Neural progenitor cell (in vitro differentiated cells): ENCODE data around the gene SLC46A2. TPM values are rescaled to one million over a fixed set of nuclear protein-coding genes. Genes with fewer than 3 reads are reported as not detected.
A peak's percentile ranks its signal among the peaks of the same experiment; 100 is the strongest.

Source experiments
- DNase-seq: peaks from one replicate; pipeline ENCODE4 v3.0.0-alpha.2; 2016; ENCODE audit warnings: low spot score
- H2AFZ ChIP-seq: fragments of 200-600 bp; sonication (generic); replicated peaks from 2 replicates; pipeline ENCODE4 v1.6.1; 2016; ENCODE audit warnings: antibody characterized with exemption
- H3F3A ChIP-seq: fragments of 200-600 bp; sonication (generic); 2 replicates; pipeline ENCODE4 v1.6.1; 2016; ENCODE audit warnings: antibody characterized with exemption, low read depth
- H3K27ac ChIP-seq: fragments of 200-600 bp; sonication (generic); 2 replicates; pipeline ENCODE4 v1.5.1; 2016; ENCODE audit warnings: mild to moderate bottlenecking
- H3K27me3 ChIP-seq: fragments of 200-600 bp; sonication (generic); 2 replicates; pipeline ENCODE4 v1.6.1; 2016; ENCODE audit warnings: mild to moderate bottlenecking, moderate library complexity
- H3K36me3 ChIP-seq: fragments of 200-600 bp; sonication (generic); 2 replicates; pipeline ENCODE4 v1.5.1; 2016
- H3K4me1 ChIP-seq: fragments of 200-600 bp; sonication (generic); 2 replicates; pipeline ENCODE4 v1.6.1; 2016; ENCODE audit warnings: mixed run types
- H3K4me2 ChIP-seq: fragments of 200-600 bp; sonication (generic); 2 replicates; pipeline ENCODE4 v1.6.1; 2016
- H3K4me3 ChIP-seq: fragments of 200-600 bp; sonication (generic); 2 replicates; pipeline ENCODE4 v1.5.1; 2016
- H3K79me2 ChIP-seq: fragments of 200-600 bp; sonication (generic); 2 replicates; pipeline ENCODE4 v1.6.1; 2016; ENCODE audit warnings: low read depth
- H3K9ac ChIP-seq: fragments of 200-600 bp; sonication (generic); 2 replicates; pipeline ENCODE4 v1.6.1; 2016
- H3K9me3 ChIP-seq: fragments of 200-600 bp; sonication (generic); 2 replicates; pipeline ENCODE4 v1.5.1; 2016; ENCODE audit warnings: low read depth
- H4K20me1 ChIP-seq: fragments of 200-600 bp; sonication (generic); 2 replicates; pipeline ENCODE4 v1.6.1; 2016; ENCODE audit warnings: low read depth
- H3K27ac Mint-ChIP-seq: 3 replicates; pipeline ENCODE4 v1.8.0; 2021; ENCODE audit warnings: mixed read lengths
- H3K27me3 Mint-ChIP-seq: 2 replicates; pipeline ENCODE4 v1.8.0; 2022; ENCODE audit warnings: low read depth, mild to moderate bottlenecking, inconsistent platforms, moderate library complexity, mixed read lengths; ENCODE audit not compliant: insufficient read depth
- H3K36me3 Mint-ChIP-seq: 3 replicates; pipeline ENCODE4 v1.8.0; 2021; ENCODE audit warnings: mixed read lengths
- H3K4me1 Mint-ChIP-seq: 3 replicates; pipeline ENCODE4 v1.8.0; 2021; ENCODE audit warnings: mixed read lengths
- H3K4me3 Mint-ChIP-seq: 3 replicates; pipeline ENCODE4 v1.8.0; 2021; ENCODE audit warnings: mild to moderate bottlenecking, moderate library complexity, mixed read lengths
- H3K9me3 Mint-ChIP-seq: 3 replicates; pipeline ENCODE4 v1.8.0; 2020; ENCODE audit warnings: mixed read lengths
- CTCF ChIP-seq: fragments of 200-600 bp; sonication (generic); IDR thresholded peaks from 2 replicates; pipeline ENCODE4 v1.5.1; 2017; ENCODE audit warnings: antibody characterized with exemption, mild to moderate bottlenecking
- EZH2 ChIP-seq: fragments of 200-600 bp; sonication (generic); IDR thresholded peaks from 2 replicates; pipeline ENCODE4 v1.6.1; 2017; ENCODE audit warnings: antibody characterized with exemption, mild to moderate bottlenecking, moderate library complexity
- EZH2phosphoT487 ChIP-seq: fragments of 200-600 bp; sonication (generic); IDR thresholded peaks from 2 replicates; pipeline ENCODE4 v1.6.1; 2017; ENCODE audit warnings: antibody characterized with exemption
- total RNA-seq: library from RNA; depleted of rRNA; stranded (reverse); fragments of >200 nt; gene quantifications from 2 replicates; pipeline ENCODE4 v1.2.3, GENCODE V29; 2015; ENCODE audit warnings: low replicate concordance

SLC46A2 gene, protein sequence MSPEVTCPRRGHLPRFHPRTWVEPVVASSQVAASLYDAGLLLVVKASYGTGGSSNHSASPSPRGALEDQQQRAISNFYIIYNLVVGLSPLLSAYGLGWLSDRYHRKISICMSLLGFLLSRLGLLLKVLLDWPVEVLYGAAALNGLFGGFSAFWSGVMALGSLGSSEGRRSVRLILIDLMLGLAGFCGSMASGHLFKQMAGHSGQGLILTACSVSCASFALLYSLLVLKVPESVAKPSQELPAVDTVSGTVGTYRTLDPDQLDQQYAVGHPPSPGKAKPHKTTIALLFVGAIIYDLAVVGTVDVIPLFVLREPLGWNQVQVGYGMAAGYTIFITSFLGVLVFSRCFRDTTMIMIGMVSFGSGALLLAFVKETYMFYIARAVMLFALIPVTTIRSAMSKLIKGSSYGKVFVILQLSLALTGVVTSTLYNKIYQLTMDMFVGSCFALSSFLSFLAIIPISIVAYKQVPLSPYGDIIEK
- total RNA-seq: not detected in 2 replicates

- Histone ChIP-seq H4K20me1 (no peaks in the 10 kb centered on the region), H3K9me3 (no peaks in the 10 kb centered on the region), H3K4me1 (peaks cover 4% of the 10 kb centered on the region), H3K79me2 (no peaks in the 10 kb centered on the region), H3K4me3 (peak within 1 kb of the TSS; percentile 49), H3K4me2 (peak within 1 kb of the TSS; percentile 96), H3K36me3 (no peaks in the 10 kb centered on the region), H3K9ac (no peak within 1 kb of the TSS), H2AFZ (peak within 1 kb of the TSS; percentile 93), H3K27ac (no peak within 1 kb of the TSS), H3F3A (no peaks in the 10 kb centered on the region), H3K27me3 (peaks cover 52% of the 10 kb centered on the region)
- peaks cover 2% of the 10 kb centered on the region for H3K4me1 Mint-ChIP-seq
- H3K4me3 Mint-ChIP-seq: peak within 1 kb of the TSS; percentile 46
- no peaks in the 10 kb centered on the region for H3K36me3 Mint-ChIP-seq
- DNase-seq: peak; percentile 70
- TF ChIP-seq EZH2: peak; percentile 59
- TF ChIP-seq CTCF: no peak
- peak; percentile 18 for TF ChIP-seq EZH2phosphoT487
- H3K9me3 Mint-ChIP-seq: peaks cover 1% of the 10 kb centered on the region
- H3K27me3 Mint-ChIP-seq: peaks cover 11% of the 10 kb centered on the region
- H3K27ac Mint-ChIP-seq: no peak within 1 kb of the TSS
Measured at GRCh38 chr9:112890106-112891081, at the start of gene SLC46A2. SLC46A2 (minus strand) TSS chr9:112890876; CDS start chr9:112890681, 195 bp downstream.

DNA sequence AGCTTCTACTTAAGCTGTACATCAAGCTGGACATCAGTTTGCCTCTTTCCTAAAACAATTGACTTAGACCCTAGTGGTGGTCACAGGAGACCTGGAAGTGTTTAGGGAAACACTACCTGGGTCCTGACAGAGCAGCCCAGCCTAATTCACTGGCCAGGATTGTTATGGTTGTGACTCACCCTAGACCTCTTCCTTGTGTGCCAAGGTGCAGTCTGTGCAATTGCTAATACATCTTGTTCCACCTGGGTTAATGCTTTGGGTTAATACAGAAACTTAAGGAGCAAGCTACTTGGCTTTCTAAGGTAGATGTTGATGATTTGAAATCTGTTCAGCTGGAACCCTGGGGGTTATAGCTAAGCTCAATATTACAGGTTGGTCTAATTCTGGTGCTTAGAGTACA lies 48.7 kb upstream of the SLC46A2 start:
- H3K27me3 Mint-ChIP-seq: peaks cover 2% of the 10 kb centered on the region
- no peak for DNase-seq
- no peaks in the 10 kb centered on the region for H3K79me2 ChIP-seq
- no peak overlapping the region for H3K4me3 Mint-ChIP-seq
- H3K4me2 ChIP-seq: no peak overlapping the region
- no peaks in the 10 kb centered on the region for H3K4me1 Mint-ChIP-seq
- peaks cover under 1% of the 10 kb centered on the region for H3K9me3 Mint-ChIP-seq
- no peak overlapping the region for H3K4me3 ChIP-seq
- TF ChIP-seq EZH2phosphoT487 (no peak), EZH2 (no peak), CTCF (no peak)
- no peak overlapping the region for H3K27ac ChIP-seq
- H2AFZ ChIP-seq: no peak overlapping the region
- no peaks in the 10 kb centered on the region for H3K4me1 ChIP-seq
- no peaks in the 10 kb centered on the region for H3F3A ChIP-seq
- no peak overlapping the region for H3K9ac ChIP-seq
- H3K36me3 ChIP-seq: no peaks in the 10 kb centered on the region
- no peaks in the 10 kb centered on the region for H3K9me3 ChIP-seq
- no peak overlapping the region for H3K27ac Mint-ChIP-seq
- no peaks in the 10 kb centered on the region for H3K36me3 Mint-ChIP-seq
- peaks cover 69% of the 10 kb centered on the region for H3K27me3 ChIP-seq
- H4K20me1 ChIP-seq: no peaks in the 10 kb centered on the region

DNA sequence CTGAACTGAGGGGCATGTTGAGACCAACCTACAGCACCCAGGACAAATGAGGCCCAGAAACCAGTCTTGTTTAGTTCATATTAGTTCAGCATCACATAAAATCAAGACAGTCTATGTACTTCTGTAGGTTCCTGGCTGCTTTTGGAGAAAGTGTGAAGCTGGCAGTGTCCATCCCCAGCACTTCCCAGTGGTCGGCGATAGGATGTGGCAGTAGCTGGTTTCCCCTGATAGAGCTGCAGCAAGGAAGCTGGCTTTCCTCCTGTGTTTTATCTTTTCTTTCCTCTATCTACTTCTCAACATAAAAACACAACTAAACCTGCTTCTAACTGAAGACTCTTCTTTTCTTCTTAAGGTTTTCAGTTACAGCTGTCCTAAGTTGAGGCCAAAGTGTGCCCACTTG lies 43.0 kb upstream of the SLC46A2 start:
- no peak overlapping the region for H3K9ac ChIP-seq
- H3K4me3 ChIP-seq: no peak overlapping the region
- H4K20me1 ChIP-seq: no peaks in the 10 kb centered on the region
- H3K4me3 Mint-ChIP-seq: no peak overlapping the region
- no peak overlapping the region for H3K27ac Mint-ChIP-seq
- H3K27me3 Mint-ChIP-seq: peaks cover 4% of the 10 kb centered on the region
- no peaks in the 10 kb centered on the region for H3K9me3 ChIP-seq
- H3K79me2 ChIP-seq: no peaks in the 10 kb centered on the region
- H3K4me1 ChIP-seq: peaks cover 6% of the 10 kb centered on the region
- H3K27ac ChIP-seq: no peak overlapping the region
- peak overlapping the region; percentile 69 for H2AFZ ChIP-seq
- peaks cover 45% of the 10 kb centered on the region for H3K27me3 ChIP-seq
- H3K4me1 Mint-ChIP-seq: no peaks in the 10 kb centered on the region
- TF ChIP-seq CTCF (no peak), EZH2 (no peak), EZH2phosphoT487 (no peak)
- peak overlapping the region; percentile 7 for H3K4me2 ChIP-seq
- no peak for DNase-seq
- no peaks in the 10 kb centered on the region for H3K36me3 Mint-ChIP-seq
- H3K36me3 ChIP-seq: no peaks in the 10 kb centered on the region
- no peaks in the 10 kb centered on the region for H3K9me3 Mint-ChIP-seq
- no peaks in the 10 kb centered on the region for H3F3A ChIP-seq
